Omental fat pad (tissue), 4 donors: ENCODE results near the gene NAV3. TPM values are rescaled to one million over a fixed set of nuclear protein-coding genes. Genes with fewer than 3 reads are reported as not detected.

Experiments used
- ATAC-seq: fragments of 150-250 bp; one replicate; pipeline ENCODE4 v1.9.1; 2016; ENCODE audit warnings: mild to moderate bottlenecking, moderate library complexity; ENCODE audit not compliant: low FRiP score
- DNase-seq: peaks from one replicate; pipeline ENCODE4 v3.0.0-alpha.2; 2019; ENCODE audit warnings: low spot score
- total RNA-seq, 4 donors: library from RNA; depleted of rRNA; stranded (reverse); fragments of >200 nt; gene quantifications; one replicate each; pipeline ENCODE4 v1.1.0, GENCODE V29; 2016
- TF ChIP-seq, protein P1 (sequence below), 3 donors: fragments of 450-650 bp; IDR thresholded peaks; one replicate each; pipeline ENCODE4 v1.5.1; 2016 to 2017; ENCODE audit warnings: antibody characterized with exemption in 3 of 3, mild to moderate bottlenecking in 3 of 3, moderate library complexity in 2 of 3

Gene NAV3
- total RNA-seq, 4 donors from 2014 or later: 12.5 to 24.3 (median 15.3) TPM

DNA sequence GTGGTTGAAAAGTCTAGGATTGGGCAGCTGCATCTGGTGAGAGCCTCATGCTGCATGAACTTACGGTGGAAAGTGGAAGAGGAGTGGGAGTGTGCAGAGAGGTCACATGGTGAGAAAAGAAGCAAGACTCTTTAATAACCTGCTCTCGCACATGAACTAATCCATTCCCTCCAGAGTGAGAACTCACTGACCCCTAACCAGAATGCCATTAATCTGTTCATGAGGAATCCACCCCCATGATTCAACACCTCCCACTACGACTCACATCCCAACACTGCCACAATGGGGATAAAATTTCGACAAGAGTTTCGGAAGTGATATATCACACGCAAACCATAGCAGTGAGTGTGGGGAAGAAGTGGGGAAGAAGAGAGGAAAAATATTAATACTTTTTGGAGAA, 377.4 kb downstream of the NAV3 start:
- DNase-seq: no peak
- TF ChIP-seq, protein P1, sequence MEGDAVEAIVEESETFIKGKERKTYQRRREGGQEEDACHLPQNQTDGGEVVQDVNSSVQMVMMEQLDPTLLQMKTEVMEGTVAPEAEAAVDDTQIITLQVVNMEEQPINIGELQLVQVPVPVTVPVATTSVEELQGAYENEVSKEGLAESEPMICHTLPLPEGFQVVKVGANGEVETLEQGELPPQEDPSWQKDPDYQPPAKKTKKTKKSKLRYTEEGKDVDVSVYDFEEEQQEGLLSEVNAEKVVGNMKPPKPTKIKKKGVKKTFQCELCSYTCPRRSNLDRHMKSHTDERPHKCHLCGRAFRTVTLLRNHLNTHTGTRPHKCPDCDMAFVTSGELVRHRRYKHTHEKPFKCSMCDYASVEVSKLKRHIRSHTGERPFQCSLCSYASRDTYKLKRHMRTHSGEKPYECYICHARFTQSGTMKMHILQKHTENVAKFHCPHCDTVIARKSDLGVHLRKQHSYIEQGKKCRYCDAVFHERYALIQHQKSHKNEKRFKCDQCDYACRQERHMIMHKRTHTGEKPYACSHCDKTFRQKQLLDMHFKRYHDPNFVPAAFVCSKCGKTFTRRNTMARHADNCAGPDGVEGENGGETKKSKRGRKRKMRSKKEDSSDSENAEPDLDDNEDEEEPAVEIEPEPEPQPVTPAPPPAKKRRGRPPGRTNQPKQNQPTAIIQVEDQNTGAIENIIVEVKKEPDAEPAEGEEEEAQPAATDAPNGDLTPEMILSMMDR (IDR thresholded peaks at IDR 0.05): no peak
- no peak for ATAC-seq

DNA sequence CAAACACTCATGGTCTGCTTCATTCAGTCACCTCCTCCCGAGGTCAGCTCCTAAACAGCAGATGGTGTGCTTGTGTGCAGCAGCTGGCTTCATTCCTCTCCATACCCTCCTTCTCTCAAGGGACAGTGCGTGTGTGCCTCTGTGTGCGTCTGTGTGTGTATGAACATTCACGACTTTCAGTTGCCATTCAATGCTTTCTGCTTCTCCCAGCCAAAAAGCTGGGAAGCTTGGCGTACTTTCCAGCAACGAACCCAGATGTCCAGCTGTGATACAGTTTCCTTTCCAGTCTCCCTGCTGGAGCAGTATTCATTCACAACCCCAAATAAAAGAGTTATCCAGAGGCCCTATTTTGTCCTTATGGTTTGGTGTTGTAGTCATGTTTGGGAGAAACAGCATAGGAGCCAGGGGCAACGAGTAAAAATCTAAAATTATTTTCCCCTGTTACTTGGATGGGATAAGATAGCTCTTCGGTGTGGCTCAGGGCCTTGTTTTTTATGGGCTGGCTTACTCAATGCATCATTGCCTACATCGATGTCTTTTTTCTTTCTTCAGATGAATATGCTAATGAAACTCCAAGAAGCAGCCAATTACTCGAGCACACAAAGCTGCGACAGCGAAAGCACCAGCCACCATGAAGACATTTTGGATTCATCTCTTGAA, 379.3 kb downstream of the NAV3 start:
- no peak for DNase-seq
- TF ChIP-seq, protein P1 (IDR thresholded peaks at IDR 0.05): no peak
- no peak for ATAC-seq

DNA sequence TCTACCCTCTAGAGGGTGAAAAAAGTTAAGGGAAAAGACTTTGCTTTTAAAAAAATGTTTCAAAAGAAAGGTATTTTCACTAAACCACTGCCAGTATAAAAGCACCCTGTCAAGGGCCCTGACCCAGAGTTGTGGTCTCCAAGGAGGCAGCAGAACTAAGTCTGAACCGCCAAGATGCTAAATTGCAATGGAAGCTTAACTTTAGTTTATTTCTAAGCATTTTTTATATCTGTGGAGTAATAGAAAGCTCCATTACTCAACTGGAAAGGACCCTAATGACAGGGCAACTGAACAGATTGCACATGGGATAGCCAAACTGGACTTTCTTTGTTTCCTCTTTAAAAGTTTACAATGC, 379.8 kb downstream of the NAV3 start:
- TF ChIP-seq, protein P1 (IDR thresholded peaks at IDR 0.05): no peak
- ATAC-seq: no peak
- no peak for DNase-seq

DNA sequence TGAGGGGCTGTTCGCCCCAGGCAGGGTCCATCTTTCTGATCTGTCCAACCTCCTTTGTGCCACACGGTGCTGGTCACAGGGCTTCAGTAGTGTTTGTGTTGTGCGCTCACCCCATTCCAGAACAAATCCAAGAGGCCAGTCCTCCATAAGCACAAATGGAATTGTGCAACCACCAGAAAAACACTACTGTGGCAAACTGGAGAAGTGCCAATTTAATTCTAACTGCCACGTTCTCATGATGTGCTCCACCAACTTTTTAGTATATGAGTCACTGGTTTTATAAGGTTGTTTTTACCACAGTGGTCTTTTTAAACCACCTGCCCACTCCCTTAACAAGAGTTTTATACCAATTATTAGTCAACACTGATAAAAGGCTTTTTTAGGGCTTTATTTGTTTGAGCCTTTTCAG, 380.2 kb downstream of the NAV3 start:
- TF ChIP-seq, protein P1 (IDR thresholded peaks at IDR 0.05): no peak
- DNase-seq: no peak
- ATAC-seq: no peak

DNA sequence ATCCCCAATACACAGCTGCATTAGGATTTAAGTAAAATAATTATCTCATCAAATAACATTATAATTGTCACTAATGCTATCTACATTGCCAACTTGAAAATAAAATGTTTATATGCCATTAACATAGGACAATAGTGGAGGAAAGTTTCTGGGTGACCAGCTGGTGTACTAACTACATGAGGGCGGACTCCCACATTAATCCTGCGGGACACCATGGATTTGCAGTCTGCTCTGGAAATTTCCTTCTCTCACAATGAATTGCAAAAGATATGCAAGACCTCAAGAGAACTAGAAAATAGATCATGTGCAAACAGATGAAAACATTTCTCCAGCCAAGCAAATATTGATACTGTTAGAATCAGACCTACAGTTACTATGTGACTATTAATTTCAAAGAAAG, 390.1 kb downstream of the NAV3 start:
- ATAC-seq (no peak), DNase-seq (no peak)
- TF ChIP-seq, protein P1 (IDR thresholded peaks at IDR 0.05): no peak

DNA sequence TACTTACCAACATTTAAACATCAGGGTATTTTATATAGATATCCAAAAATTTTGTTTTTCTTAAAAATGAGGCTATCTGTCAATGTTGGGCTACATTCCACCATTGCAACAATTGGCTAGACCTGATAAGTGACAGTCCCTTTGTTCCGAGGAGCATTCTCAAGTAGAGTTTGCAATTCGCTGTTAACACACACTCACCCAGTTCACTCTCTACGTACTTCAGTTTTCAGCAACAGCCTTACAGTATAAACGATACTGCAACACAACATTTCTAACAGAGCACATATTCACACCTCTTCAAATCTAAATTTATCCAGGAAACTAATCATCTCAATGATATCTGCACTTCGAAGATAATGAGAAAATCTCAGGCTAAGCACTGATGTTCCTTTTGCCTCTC, 393.5 kb downstream of the NAV3 start:
- ATAC-seq (no peak), DNase-seq (no peak)
- TF ChIP-seq, protein P1 (IDR thresholded peaks at IDR 0.05): no peak

DNA sequence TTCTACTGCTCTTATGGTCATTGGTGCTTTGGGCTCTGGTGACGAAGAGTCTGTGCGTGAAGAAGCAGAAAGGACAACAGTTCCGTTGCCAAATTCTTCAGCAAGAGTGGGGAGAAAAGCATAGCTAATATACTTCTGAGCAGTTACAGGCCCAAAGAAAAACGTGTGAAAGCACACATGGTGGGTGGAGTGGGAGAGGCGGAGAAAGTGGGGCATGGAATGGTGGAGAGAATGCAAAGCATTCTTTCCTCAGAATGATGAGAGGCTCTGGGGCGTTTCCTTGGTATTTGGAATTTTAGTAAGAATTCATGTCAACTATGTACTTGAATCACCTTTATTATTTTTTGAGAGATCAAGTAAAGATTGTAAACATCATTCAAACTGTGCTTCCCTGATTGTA, 396.1 kb downstream of the NAV3 start:
- DNase-seq (no peak), ATAC-seq (no peak)
- TF ChIP-seq, protein P1 (IDR thresholded peaks at IDR 0.05): no peak
